SH-SY5Y (cell line): ENCODE data around the gene ABTB1.

Experiments
- GATA2 ChIP-seq: IDR thresholded peaks from 2 replicates; pipeline ENCODE4 v1.6.1; 2011; ENCODE audit warnings: mild to moderate bottlenecking, low read depth, low read length
- GATA3 ChIP-seq: IDR thresholded peaks from 2 replicates; pipeline ENCODE4 v1.6.1; 2011; ENCODE audit warnings: low read depth, mild to moderate bottlenecking, low read length, moderate library complexity

- no peak for TF ChIP-seq GATA2
- no peak for TF ChIP-seq GATA3
Observed at GRCh38 chr3:127680798-127681221, 8.1 kb downstream of the ABTB1 start.
